Type B pancreatic cell (in vitro differentiated cells): ENCODE data around the gene F10. TPM values are rescaled to one million over a fixed set of nuclear protein-coding genes. Genes with fewer than 3 reads are reported as not detected.

Experiments
- DNase-seq: peaks from one replicate; pipeline ENCODE4 v3.0.0; 2021; ENCODE audit warnings: mixed read lengths; ENCODE audit not compliant: unreplicated experiment; ENCODE audit errors: extremely low spot score
- H3K27ac Mint-ChIP-seq: 2 replicates; pipeline ENCODE4 v1.8.0; 2021; ENCODE audit warnings: mild to moderate bottlenecking, mixed read lengths
- H3K27me3 Mint-ChIP-seq: 2 replicates; pipeline ENCODE4 v1.8.0; 2021; ENCODE audit warnings: mixed read lengths
- H3K36me3 Mint-ChIP-seq: 2 replicates; pipeline ENCODE4 v1.8.0; 2021; ENCODE audit warnings: mixed read lengths
- H3K4me1 Mint-ChIP-seq: one replicate; pipeline ENCODE4 v1.8.0; 2021; ENCODE audit warnings: mixed read lengths; ENCODE audit not compliant: unreplicated experiment
- H3K4me3 Mint-ChIP-seq: 2 replicates; pipeline ENCODE4 v1.8.0; 2021; ENCODE audit warnings: mild to moderate bottlenecking, mixed read lengths
- H3K9me3 Mint-ChIP-seq: 2 replicates; pipeline ENCODE4 v1.8.0; 2021; ENCODE audit warnings: mixed read lengths
- total RNA-seq: library from RNA; stranded (reverse); gene quantifications from 2 replicates; pipeline ENCODE4 v1.2.1, GENCODE V29; 2021; ENCODE audit warnings: low replicate concordance
- TF ChIP-seq, protein P1 (sequence below): fragments of 200-600 bp; sonication (generic); conservative IDR thresholded peaks from 2 replicates; pipeline ENCODE4 v1.5.0; 2021; ENCODE audit warnings: antibody characterized with exemption, mild to moderate bottlenecking

The F10 gene
- total RNA-seq, 1 donor from 2014 or later = 34.4 TPM

DNA sequence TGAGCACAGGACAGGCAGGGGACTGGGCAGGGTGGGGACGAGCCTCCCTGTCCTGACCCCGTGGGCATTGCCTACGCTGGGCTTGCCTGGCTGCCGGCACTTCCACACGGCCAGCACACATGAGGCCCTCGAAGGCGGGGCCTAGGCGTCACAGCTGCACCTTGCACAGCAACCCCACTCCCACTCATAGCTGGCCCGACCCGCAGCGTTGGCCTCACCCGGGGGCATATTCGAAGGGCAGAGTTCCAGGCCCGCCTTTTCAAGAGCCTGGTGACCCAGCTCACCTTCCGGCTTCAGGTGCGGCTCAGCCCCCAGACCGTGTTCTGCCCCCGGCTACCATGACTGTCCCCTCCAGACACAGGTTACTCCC lies 19.0 kb downstream of the F10 start:
- no peaks in the 10 kb centered on the region for H3K9me3 Mint-ChIP-seq
- H3K4me1 Mint-ChIP-seq = no peaks in the 10 kb centered on the region
- no peaks in the 10 kb centered on the region for H3K36me3 Mint-ChIP-seq
- TF ChIP-seq, protein P1, sequence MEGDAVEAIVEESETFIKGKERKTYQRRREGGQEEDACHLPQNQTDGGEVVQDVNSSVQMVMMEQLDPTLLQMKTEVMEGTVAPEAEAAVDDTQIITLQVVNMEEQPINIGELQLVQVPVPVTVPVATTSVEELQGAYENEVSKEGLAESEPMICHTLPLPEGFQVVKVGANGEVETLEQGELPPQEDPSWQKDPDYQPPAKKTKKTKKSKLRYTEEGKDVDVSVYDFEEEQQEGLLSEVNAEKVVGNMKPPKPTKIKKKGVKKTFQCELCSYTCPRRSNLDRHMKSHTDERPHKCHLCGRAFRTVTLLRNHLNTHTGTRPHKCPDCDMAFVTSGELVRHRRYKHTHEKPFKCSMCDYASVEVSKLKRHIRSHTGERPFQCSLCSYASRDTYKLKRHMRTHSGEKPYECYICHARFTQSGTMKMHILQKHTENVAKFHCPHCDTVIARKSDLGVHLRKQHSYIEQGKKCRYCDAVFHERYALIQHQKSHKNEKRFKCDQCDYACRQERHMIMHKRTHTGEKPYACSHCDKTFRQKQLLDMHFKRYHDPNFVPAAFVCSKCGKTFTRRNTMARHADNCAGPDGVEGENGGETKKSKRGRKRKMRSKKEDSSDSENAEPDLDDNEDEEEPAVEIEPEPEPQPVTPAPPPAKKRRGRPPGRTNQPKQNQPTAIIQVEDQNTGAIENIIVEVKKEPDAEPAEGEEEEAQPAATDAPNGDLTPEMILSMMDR = no peak
- DNase-seq = peak; percentile 67
- peaks cover 9% of the 10 kb centered on the region for H3K27me3 Mint-ChIP-seq
- H3K4me3 Mint-ChIP-seq = no peak overlapping the region
- no peak overlapping the region for H3K27ac Mint-ChIP-seq

DNA sequence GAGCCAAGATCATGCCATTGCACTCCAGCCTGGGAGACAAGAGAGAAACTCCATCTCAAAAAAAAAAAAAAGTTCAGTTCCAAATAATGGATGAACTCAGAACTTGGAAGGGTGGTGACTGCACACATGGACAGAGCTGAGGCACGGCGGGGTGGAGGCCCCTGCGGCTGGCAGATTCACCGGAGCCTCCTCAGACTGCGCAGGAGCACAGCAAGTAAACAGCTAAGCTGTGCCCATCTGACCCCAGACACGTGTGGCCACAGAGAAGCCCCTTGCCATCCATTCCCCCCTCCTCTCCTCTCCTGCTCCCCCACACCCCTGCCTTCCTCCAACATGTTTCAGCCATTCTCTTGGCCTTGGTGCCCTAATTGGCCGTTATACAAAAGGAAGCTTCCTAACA lies 20.3 kb downstream of the F10 start:
- Mint-ChIP-seq H3K27ac (no peak overlapping the region), H3K4me3 (no peak overlapping the region), H3K27me3 (peaks cover under 1% of the 10 kb centered on the region), H3K4me1 (no peaks in the 10 kb centered on the region), H3K9me3 (no peaks in the 10 kb centered on the region), H3K36me3 (no peaks in the 10 kb centered on the region)
- TF ChIP-seq, protein P1 = no peak
- peak; percentile 68 for DNase-seq

DNA sequence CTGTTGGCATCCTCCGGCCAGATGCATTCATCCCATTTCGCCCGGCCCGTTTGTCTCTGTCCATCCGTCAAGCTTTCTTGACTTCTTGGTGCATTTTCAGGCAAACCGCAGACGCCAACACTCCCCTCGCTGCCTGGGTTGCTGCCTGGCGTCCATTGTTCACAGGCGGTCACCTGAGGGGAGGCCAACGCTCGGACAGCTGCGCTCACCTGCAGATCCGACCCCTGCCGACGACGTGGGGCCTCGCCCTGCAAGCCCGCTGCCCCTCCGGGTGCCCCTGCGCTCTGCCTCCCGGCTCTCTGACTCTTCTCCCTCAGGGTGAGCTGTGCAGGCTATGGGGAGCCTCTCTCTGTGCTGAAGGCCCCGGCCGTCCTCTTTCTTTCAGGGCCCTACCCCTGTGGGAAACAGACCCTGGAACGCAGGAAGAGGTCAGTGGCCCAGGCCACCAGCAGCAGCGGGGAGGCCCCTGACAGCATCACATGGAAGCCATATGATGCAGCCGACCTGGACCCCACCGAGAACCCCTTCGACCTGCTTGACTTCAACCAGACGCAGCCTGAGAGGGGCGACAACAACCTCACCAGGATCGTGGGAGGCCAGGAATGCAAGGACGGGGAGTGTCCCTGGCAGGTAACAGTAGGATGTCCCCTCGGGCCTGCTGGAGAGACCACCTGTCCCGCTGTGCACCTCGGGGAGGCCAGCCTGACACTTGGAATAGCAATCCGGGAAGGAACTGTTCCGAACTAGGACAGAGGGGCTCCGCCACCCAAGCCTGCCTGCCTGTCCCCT lies 21.1 kb downstream of the F10 start:
- Mint-ChIP-seq H3K4me1 (no peaks in the 10 kb centered on the region), H3K27me3 (no peaks in the 10 kb centered on the region), H3K4me3 (no peak overlapping the region), H3K36me3 (no peaks in the 10 kb centered on the region), H3K27ac (no peak overlapping the region), H3K9me3 (no peaks in the 10 kb centered on the region)
- DNase-seq = peak; percentile 67
- TF ChIP-seq, protein P1 = no peak

DNA sequence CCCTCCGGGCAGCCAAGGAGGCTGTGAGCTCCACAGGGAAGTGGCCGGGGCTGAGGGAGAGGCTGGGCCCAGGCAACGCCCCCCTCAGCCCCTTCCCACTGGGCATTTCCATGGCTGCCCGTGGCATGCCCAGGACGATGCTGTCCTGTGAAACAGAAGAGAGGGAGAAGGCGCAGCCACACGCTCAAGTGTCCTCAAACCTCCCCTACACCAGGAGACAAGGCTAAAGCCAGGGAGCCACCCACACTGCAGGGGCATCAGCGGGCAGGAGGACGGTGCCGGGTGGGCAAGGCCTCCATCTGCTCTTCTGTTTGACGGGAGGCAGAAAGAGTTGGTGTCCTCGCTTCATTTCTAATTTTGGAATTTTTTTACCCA lies 21.6 kb downstream of the F10 start:
- TF ChIP-seq, protein P1 = no peak
- Mint-ChIP-seq H3K36me3 (no peaks in the 10 kb centered on the region), H3K27ac (no peak overlapping the region), H3K9me3 (no peaks in the 10 kb centered on the region), H3K4me3 (no peak overlapping the region), H3K4me1 (no peaks in the 10 kb centered on the region), H3K27me3 (no peaks in the 10 kb centered on the region)
- peak; percentile 56 for DNase-seq

DNA sequence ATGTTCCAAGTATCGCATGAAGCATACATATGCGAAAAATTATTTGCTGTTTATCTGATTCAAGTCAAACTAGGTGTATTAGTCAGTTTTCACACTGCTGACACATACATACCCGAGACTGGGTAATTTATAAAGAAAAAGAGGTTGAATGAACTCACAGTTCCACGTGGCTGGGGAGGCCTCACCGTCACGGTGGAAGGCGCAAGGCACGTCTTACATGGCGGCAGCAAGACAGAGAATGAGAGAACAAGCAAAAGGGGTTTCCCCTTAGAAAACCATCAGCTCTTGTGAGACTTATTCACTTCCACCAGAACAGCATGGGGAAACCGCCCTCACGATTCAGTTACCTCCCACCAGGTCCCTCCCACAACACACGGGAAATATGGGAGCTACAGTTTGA lies 22.9 kb downstream of the F10 start:
- Mint-ChIP-seq H3K4me3 (no peak overlapping the region), H3K4me1 (no peaks in the 10 kb centered on the region), H3K36me3 (no peaks in the 10 kb centered on the region), H3K27me3 (no peaks in the 10 kb centered on the region), H3K9me3 (no peaks in the 10 kb centered on the region), H3K27ac (no peak overlapping the region)
- TF ChIP-seq, protein P1 = no peak
- DNase-seq = peak; percentile 34
